H9 (cell line): Measurements from ENCODE around the gene PLCXD3. TPM values are rescaled to one million over a fixed set of nuclear protein-coding genes. Genes with fewer than 3 reads are reported as not detected.

Experiments
- DNase-seq: peaks from one replicate; pipeline ENCODE4 v3.0.0-alpha.2; 2017
- H2AFZ ChIP-seq: one replicate; pipeline ENCODE4 v1.6.1; 2013; ENCODE audit warnings: mild to moderate bottlenecking, low read length, control low read depth, moderate library complexity
- H2AK5ac ChIP-seq: 2 replicates; pipeline ENCODE4 v1.6.1; 2013; ENCODE audit warnings: low read length, control low read depth, mixed read lengths; ENCODE audit not compliant: insufficient read length
- H2BK120ac ChIP-seq: one replicate; pipeline ENCODE4 v1.6.1; 2013; ENCODE audit warnings: low read depth, mild to moderate bottlenecking, low read length, control low read depth, inconsistent platforms; ENCODE audit not compliant: poor library complexity, severe bottlenecking
- H2BK12ac ChIP-seq: 2 replicates; pipeline ENCODE4 v1.6.1; 2013; ENCODE audit warnings: low read length, control low read depth, mixed read lengths, low read depth; ENCODE audit not compliant: insufficient read length
- H2BK15ac ChIP-seq: 2 replicates; pipeline ENCODE4 v1.6.1; 2013; ENCODE audit warnings: low read depth, low read length, control low read depth
- H2BK20ac ChIP-seq: one replicate; pipeline ENCODE4 v1.6.1; 2013; ENCODE audit warnings: low read depth, mild to moderate bottlenecking, low read length, control low read depth, inconsistent platforms; ENCODE audit not compliant: poor library complexity, severe bottlenecking
- H2BK5ac ChIP-seq: 2 replicates; pipeline ENCODE4 v1.6.1; 2013; ENCODE audit warnings: low read length, control low read depth, mixed read lengths; ENCODE audit not compliant: insufficient read length
- H3K14ac ChIP-seq: 2 replicates; pipeline ENCODE4 v1.6.1; 2013; ENCODE audit warnings: low read length, control low read depth; ENCODE audit not compliant: insufficient read depth
- H3K18ac ChIP-seq: 2 replicates; pipeline ENCODE4 v1.6.1; 2013; ENCODE audit warnings: low read depth, mild to moderate bottlenecking, mixed read lengths, low read length, control low read depth; ENCODE audit not compliant: insufficient read length
- H3K23ac ChIP-seq: 2 replicates; pipeline ENCODE4 v1.6.1; 2013; ENCODE audit warnings: low read length, control low read depth, mixed read lengths, low read depth; ENCODE audit not compliant: insufficient read length
- H3K23me2 ChIP-seq: 2 replicates; pipeline ENCODE4 v1.6.1; 2013; ENCODE audit warnings: low read depth, mild to moderate bottlenecking, mixed read lengths, low read length, control low read depth; ENCODE audit not compliant: insufficient read length, poor library complexity, severe bottlenecking
- H3K27ac ChIP-seq: 2 replicates; pipeline ENCODE4 v1.5.1; 2013; ENCODE audit warnings: low read length, control low read depth, mixed read lengths, low read depth; ENCODE audit not compliant: insufficient read length
- H3K27me3 ChIP-seq: 2 replicates; pipeline ENCODE4 v1.6.1; 2013; ENCODE audit warnings: low read length, control low read depth, inconsistent platforms; ENCODE audit not compliant: insufficient read depth
- H3K4ac ChIP-seq: 2 replicates; pipeline ENCODE4 v1.6.1; 2013; ENCODE audit warnings: low read depth, mild to moderate bottlenecking, control low read depth, inconsistent platforms, low read length, moderate library complexity
- H3K4me1 ChIP-seq: 2 replicates; pipeline ENCODE4 v1.6.1; 2013; ENCODE audit warnings: low read length, control low read depth, inconsistent platforms; ENCODE audit not compliant: insufficient read depth
- H3K4me2 ChIP-seq: 2 replicates; pipeline ENCODE4 v1.6.1; 2013; ENCODE audit warnings: low read length, control low read depth, mixed read lengths; ENCODE audit not compliant: insufficient read length, insufficient read depth
- H3K56ac ChIP-seq: 2 replicates; pipeline ENCODE4 v1.6.1; 2013; ENCODE audit warnings: low read depth, mild to moderate bottlenecking, mixed read lengths, low read length, control low read depth; ENCODE audit not compliant: insufficient read length
- H3K79me1 ChIP-seq: 2 replicates; pipeline ENCODE4 v1.6.1; 2013; ENCODE audit warnings: low read depth, mild to moderate bottlenecking, moderate library complexity, low read length, control low read depth, inconsistent platforms; ENCODE audit not compliant: insufficient read depth, poor library complexity, severe bottlenecking
- H3K79me2 ChIP-seq: 2 replicates; pipeline ENCODE4 v1.6.1; 2013; ENCODE audit warnings: low read length, control low read depth, inconsistent platforms; ENCODE audit not compliant: insufficient read depth
- H3K9ac ChIP-seq: 2 replicates; pipeline ENCODE4 v1.6.1; 2013; ENCODE audit warnings: low read length, control low read depth, mixed read lengths; ENCODE audit not compliant: insufficient read length; ENCODE audit errors: extremely low read depth
- H3K9me3 ChIP-seq: one replicate; pipeline ENCODE4 v1.6.1; 2013; ENCODE audit warnings: low read depth, low read length, inconsistent platforms; ENCODE audit not compliant: control insufficient read depth
- H3T11ph ChIP-seq: one replicate; pipeline ENCODE4 v1.6.1; 2013; ENCODE audit warnings: mild to moderate bottlenecking, low read length, control low read depth, inconsistent platforms
- H4K20me1 ChIP-seq: one replicate; pipeline ENCODE4 v1.6.1; 2013; ENCODE audit not compliant: control insufficient read depth, insufficient read length, insufficient read depth
- H4K5ac ChIP-seq: 2 replicates; pipeline ENCODE4 v1.6.1; 2013; ENCODE audit warnings: low read depth, mild to moderate bottlenecking, mixed read lengths, low read length, control low read depth; ENCODE audit not compliant: insufficient read length
- H4K8ac ChIP-seq: replicated peaks from 2 replicates; pipeline ENCODE4 v1.6.1; 2013; ENCODE audit warnings: low read length, control low read depth, mixed read lengths, low read depth; ENCODE audit not compliant: insufficient read length
- H4K91ac ChIP-seq: 2 replicates; pipeline ENCODE4 v1.6.1; 2013; ENCODE audit warnings: low read depth, mild to moderate bottlenecking, moderate library complexity, mixed read lengths, low read length, control low read depth; ENCODE audit not compliant: insufficient read length
- H3K27ac Mint-ChIP-seq, 3 experiments: 2 replicates in 2 of 3; 3 replicates in 1 of 3; pipeline ENCODE4 v1.8.0; 2020 to 2021; ENCODE audit warnings: mixed read lengths in 3 of 3, mild to moderate bottlenecking in 1 of 3, moderate library complexity in 1 of 3
- H3K27me3 Mint-ChIP-seq: 2 replicates; pipeline ENCODE4 v1.8.0; 2021; ENCODE audit warnings: low read depth, mild to moderate bottlenecking, moderate library complexity, mixed read lengths
- H3K36me3 Mint-ChIP-seq, 3 experiments: 2 replicates in 2 of 3; 3 replicates in 1 of 3; pipeline ENCODE4 v1.8.0; 2020 to 2021; ENCODE audit warnings: low read depth in 3 of 3, mixed read lengths in 3 of 3; ENCODE audit not compliant: insufficient read depth in 1 of 3
- H3K4me1 Mint-ChIP-seq, 2 experiments: 2 replicates each; pipeline ENCODE4 v1.8.0; 2020; ENCODE audit warnings: mixed read lengths in 2 of 2
- H3K4me3 Mint-ChIP-seq, 2 experiments: 2 replicates in 1 of 2; 3 replicates in 1 of 2; pipeline ENCODE4 v1.8.0; 2020 to 2021; ENCODE audit warnings: mild to moderate bottlenecking in 2 of 2, mixed read lengths in 2 of 2, moderate library complexity in 1 of 2
- H3K9me3 Mint-ChIP-seq, 2 experiments: 2 replicates in 1 of 2; 3 replicates in 1 of 2; pipeline ENCODE4 v1.8.0; 2020; ENCODE audit warnings: mild to moderate bottlenecking in 2 of 2, mixed read lengths in 2 of 2, moderate library complexity in 1 of 2
- CTCF ChIP-seq: fragments of 200-600 bp; sonication (generic); conservative IDR thresholded peaks from 3 replicates; pipeline ENCODE4 v1.8.0; 2021; ENCODE audit warnings: antibody characterized with exemption, mild to moderate bottlenecking
- total RNA-seq: library from RNA; stranded (reverse); gene quantifications from 2 replicates; pipeline ENCODE4 v1.2.1, GENCODE V29; 2021

PLCXD3 gene
- total RNA-seq, 1 experiment from 2014 or later: not detected

GRCh38 chr5:41503860-41504259, 6.5 kb downstream of the PLCXD3 start:
- Histone ChIP-seq H3K9ac (no peak overlapping the region), H3K14ac (no peak overlapping the region), H2BK120ac (no peak overlapping the region), H2AFZ (no peak overlapping the region), H3K4ac (no peak overlapping the region), H2AK5ac (no peak overlapping the region), H2BK12ac (no peak overlapping the region), H2BK20ac (no peak overlapping the region), H3K27me3 (no peaks in the 10 kb centered on the region; the same call in 1 of the 2 replicates), H2BK15ac (no peak overlapping the region), H2BK5ac (no peak overlapping the region), H3K4me2 (no peak overlapping the region), H3K79me2 (no peaks in the 10 kb centered on the region), H3K9me3 (no peaks in the 10 kb centered on the region), H3K23me2 (no peaks in the 10 kb centered on the region), H3K18ac (no peak overlapping the region), H3K79me1 (no peaks in the 10 kb centered on the region), H4K5ac (no peak overlapping the region), H4K8ac (no peak overlapping the region), H3K56ac (no peak overlapping the region), H4K91ac (no peak overlapping the region), H3K23ac (no peak overlapping the region), H4K20me1 (no peaks in the 10 kb centered on the region), H3K27ac (no peak overlapping the region), H3T11ph (no peak overlapping the region), H3K4me1 (no peaks in the 10 kb centered on the region)
- H3K4me3 Mint-ChIP-seq: no peak overlapping the region
- no peaks in the 10 kb centered on the region for H3K9me3 Mint-ChIP-seq
- H3K27me3 Mint-ChIP-seq: peaks cover 18% of the 10 kb centered on the region
- DNase-seq: no peak
- no peaks in the 10 kb centered on the region for H3K36me3 Mint-ChIP-seq
- H3K4me1 Mint-ChIP-seq: peaks cover 6 to 7% of the 10 kb centered on the region in 2 experiments
- TF ChIP-seq CTCF: no peak
- no peak overlapping the region for H3K27ac Mint-ChIP-seq
